ENCODE data around the gene PTPRE. TPM values are rescaled to one million over a fixed set of nuclear protein-coding genes. Genes with fewer than 3 reads are reported as not detected.
"Not testable (repeated sequence)": the region's sequence is repeated elsewhere in the genome, so short reads cannot be mapped to it uniquely, and the experiment has no call there.

Gene PTPRE
- total and polyA plus RNA-seq, 2 donors: 5.7 to 15.9 TPM

DNA sequence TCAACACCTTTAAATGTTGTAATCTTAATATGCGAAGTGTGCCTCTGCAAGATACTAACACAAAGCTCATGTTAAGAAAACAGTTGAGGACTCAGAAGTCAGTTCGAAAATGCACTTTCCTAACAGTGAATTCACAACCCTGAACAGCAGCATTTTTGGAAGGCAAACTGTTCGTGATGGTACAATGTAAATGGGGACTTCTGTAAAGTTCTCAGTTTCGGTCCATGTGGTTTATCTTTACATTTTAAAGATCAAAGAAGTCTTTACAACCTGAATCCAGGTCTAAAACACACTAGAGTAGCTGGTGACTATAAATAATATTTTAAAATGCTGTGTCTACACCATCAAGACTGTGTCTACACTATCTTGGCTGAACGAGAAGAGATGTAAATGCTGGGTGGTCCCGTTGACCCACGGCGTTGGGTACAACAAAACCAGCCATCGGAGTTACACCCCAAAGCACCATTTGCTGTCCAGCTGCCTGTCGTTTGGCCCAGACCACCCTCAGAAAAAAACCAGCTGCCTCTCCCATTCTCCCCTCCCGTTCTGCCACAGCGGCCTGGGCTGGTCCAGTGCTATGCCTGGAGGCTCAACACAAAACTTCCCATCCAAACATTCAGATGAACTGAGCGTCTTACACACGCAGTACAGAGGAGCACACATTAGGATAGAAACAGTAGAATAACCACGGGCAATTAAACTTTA, 176.4 kb downstream of the PTPRE start:
- no peak for DNase-seq (ENCODE audit: extremely low spot score)
- WGBS: 72% methylated on average over 15 of the region's 15 CpGs

DNA sequence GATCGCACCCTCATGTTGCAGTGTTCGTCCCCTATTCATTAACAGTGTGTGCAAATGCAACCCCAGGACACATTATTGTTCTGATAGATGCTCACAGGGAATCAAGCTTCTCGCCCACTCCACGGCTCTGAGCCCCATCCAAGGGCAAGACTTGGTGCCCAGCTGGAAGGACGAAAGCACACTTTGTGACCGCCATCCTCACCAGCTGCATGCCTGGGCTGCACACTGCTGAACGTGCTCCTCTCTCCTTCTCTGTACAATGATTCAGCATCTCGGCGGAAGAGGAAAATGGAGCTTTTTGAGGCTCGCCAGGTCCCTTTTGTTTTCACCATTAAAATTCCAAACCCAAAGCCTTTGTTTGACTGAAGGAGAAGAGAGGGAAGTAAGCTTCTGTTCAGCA, 177.5 kb downstream of the PTPRE start:
- H3K4me1 ChIP-seq (ENCODE audit: insufficient read depth): no peaks in the 10 kb centered on the region
- WGBS: 84% methylated on average over 10 of the region's 10 CpGs
- no peak overlapping the region for H3K27ac ChIP-seq (ENCODE audit: low read depth)
- no peaks in the 10 kb centered on the region for H3K36me3 ChIP-seq (ENCODE audit: insufficient read depth)
- H3K4me3 ChIP-seq (ENCODE audit: low read depth, low read length): no peak overlapping the region
- no peak for DNase-seq (ENCODE audit: extremely low spot score)

More for the DNA sequence above, 176.4 kb downstream of the PTPRE start:
- Histone ChIP-seq H3K4me3 (ENCODE audit: low read depth, low read length) (no peak overlapping the region), H3K36me3 (ENCODE audit: insufficient read depth) (no peaks in the 10 kb centered on the region), H3K27ac (ENCODE audit: low read depth) (no peak overlapping the region), H3K4me1 (ENCODE audit: insufficient read depth) (no peaks in the 10 kb centered on the region)

DNA sequence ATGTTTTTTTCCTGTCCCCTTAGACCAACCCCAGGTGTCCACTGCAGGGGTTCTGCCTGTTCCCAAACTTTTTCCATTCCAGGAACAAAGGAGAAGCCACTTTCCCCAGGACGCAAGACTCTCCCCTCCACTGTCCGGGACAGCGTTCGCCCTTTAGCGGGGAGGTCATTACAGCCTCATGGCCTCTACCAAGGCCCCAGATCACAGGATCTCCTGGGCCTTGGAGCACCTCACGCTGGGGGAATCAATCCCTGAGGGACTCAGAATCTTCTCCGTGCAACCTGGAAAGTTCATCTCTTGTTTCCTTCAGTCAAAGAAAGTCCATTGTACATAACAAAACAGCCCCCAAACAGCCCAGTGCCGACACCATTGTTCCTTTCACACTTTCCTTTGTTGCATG, 178.1 kb downstream of the PTPRE start:
- DNase-seq (ENCODE audit: extremely low spot score): no peak
- Histone ChIP-seq H3K36me3 (ENCODE audit: insufficient read depth) (no peaks in the 10 kb centered on the region), H3K4me1 (ENCODE audit: insufficient read depth) (no peaks in the 10 kb centered on the region), H3K27ac (ENCODE audit: low read depth) (no peak overlapping the region), H3K4me3 (ENCODE audit: low read depth, low read length) (no peak overlapping the region)
- 90% methylated on average over 8 of the region's 8 CpGs for WGBS

DNA sequence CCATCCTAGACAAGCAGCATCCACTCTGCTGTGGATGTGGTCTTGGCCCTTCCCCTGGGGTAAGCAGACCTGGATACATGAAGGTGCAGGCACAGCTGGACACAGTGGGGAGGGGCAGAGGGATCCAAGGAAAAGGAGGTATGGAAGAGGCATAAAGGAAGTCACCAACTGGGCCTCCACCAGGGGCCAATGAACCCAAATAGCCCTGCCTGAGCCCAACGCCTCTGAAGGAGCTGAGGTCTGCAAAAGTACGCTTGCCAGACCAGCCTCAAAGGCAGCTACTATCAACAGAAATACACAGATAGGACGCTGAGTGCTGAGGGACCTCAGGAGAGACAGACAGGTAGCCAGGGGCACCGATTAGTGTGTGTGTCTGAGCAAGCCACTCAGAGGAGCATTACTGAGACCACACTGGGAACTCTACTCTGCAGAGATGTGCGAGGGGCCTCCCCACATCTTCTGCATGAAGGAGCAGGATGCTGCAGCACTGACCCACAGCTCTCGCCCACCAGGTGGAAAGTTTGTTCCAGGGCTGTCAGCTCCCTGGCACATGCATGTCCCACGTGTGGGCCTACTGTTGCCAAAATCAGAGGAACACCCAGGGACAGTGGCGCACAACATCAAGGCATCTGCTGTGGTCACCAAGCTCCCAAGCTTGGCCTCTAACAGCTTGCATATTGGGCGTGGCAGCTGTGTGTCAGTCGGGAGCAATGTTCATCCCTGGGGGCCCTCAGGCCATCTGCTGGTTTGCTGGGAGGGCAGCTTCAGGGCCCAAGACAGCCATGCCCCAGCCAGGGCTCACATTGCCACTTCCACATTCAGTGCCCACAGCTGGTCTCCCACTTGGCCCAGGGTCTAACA, 179.3 kb downstream of the PTPRE start:
- 70% methylated on average over 10 of the region's 10 CpGs for WGBS
- no peak overlapping the region for H3K27ac ChIP-seq (ENCODE audit: low read depth)
- DNase-seq (ENCODE audit: extremely low spot score): no peak
- no peak overlapping the region for H3K4me3 ChIP-seq (ENCODE audit: low read depth, low read length)
- H3K4me1 ChIP-seq (ENCODE audit: insufficient read depth): no peaks in the 10 kb centered on the region
- no peaks in the 10 kb centered on the region for H3K36me3 ChIP-seq (ENCODE audit: insufficient read depth)

DNA sequence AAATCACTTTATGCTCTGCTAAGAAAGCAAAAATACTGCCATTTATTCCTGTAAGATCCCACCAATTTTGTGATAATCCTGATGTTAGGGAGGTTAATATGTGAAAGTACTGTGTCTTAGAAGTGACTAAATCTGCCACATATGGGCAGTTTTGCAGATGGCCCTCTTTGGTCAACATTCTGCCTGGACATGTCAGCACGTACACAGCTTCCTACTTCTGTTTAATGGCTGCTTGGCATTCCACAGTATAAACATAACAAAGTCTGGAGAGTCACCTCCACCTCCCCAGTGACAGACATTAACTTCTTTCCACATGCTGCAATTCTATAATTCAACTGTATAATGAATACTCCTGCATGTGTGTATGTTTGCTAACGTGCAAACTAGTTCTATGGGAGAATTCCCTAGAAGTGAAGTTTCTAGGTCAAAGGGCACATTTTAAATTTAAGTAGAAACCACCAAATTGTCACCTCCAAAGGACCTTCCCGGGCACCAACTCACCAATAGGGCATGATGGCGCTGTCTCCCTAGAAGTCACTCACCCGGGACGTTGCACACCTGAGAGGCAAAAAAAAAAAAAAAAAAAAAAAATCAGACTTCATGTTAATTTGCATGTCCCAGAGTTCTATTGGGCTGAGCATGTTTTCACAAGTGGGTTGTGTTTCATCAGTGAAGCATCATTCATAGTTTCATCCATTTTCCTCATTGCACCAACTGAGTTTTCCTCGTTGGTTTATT, 180.4 kb downstream of the PTPRE start:
- 75% methylated on average over 7 of the region's 7 CpGs for WGBS
- Histone ChIP-seq H3K4me3 (ENCODE audit: low read depth, low read length) (no peak overlapping the region), H3K4me1 (ENCODE audit: insufficient read depth) (no peaks in the 10 kb centered on the region), H3K36me3 (ENCODE audit: insufficient read depth) (no peaks in the 10 kb centered on the region), H3K27ac (ENCODE audit: low read depth) (no peak overlapping the region)
- DNase-seq (ENCODE audit: extremely low spot score): no peak

DNA sequence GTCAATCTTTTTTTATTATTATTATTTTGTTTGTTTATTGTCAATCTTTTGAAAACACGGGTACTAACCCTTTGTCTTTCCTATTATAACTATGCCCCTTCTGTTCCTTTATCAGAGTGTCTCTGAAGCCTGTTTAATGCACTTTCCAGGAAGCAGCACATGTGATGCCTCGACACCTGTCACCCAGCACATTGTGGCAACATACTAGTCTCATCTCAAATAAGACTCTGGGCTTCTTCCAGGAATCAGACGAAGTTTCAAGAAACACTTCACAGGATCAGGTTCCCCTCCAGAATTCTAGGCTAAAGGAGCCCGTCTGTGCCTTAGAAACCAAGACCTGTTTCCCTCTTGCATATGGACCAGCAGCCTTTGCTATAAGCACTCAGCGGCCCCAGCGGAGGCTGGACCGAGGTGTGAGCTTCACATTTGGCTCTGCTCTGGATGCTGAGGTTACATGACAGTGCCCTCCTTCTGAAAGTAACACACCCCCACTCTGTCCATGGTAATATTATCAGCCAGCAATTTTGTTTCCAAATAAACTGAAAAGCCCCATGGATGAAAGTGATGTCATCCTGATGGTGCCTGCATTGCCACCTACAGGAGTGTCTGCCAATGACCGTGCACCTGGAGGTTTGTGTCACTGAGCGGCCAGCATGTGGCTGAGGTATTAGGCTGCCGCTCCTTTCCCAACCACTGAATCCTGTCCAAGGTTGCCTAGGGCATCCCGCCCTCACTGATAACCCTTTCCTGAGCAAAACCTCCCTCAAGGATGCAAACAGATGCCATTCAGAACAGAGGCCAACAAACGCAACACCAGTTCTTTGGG, 181.2 kb downstream of the PTPRE start:
- DNase-seq (ENCODE audit: extremely low spot score): no peak
- Histone ChIP-seq H3K4me1 (ENCODE audit: insufficient read depth) (no peaks in the 10 kb centered on the region), H3K27ac (ENCODE audit: low read depth) (no peak overlapping the region), H3K36me3 (ENCODE audit: insufficient read depth) (no peaks in the 10 kb centered on the region), H3K4me3 (ENCODE audit: low read depth, low read length) (no peak overlapping the region)
- 52% methylated on average over 12 of the region's 12 CpGs for WGBS

DNA sequence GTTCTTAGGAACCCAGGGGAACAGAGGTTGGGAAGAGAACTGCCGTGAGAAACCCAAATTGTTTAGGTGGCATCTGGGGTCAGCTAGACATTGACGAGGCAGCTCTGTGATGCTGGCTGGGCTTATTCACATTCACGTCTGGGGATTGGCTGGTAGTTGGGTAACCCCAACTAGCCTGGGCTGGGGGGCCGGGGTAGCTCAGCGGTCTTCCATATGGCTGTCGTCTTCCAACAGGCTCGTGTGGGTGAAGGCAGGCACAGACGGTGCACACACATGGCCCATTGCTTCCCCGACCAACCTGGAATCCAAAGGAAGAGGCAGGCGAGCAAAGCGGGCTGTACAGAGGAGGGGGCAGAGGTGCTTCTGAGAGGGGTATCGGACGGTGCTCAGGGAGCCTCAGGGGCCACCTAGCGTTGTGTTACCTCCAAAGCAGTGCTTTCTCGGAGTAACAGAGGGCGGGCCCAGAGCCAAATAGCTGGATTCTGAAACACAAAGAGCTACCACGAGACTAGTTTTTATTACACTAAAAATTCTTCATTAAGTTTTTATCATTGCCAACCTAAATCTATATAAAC, 184.8 kb downstream of the PTPRE start:
- 60% methylated on average over 17 of the region's 17 CpGs for WGBS
- H3K4me1 ChIP-seq (ENCODE audit: insufficient read depth): no peaks in the 10 kb centered on the region
- DNase-seq (ENCODE audit: extremely low spot score): no peak
- H3K27ac ChIP-seq (ENCODE audit: low read depth): no peak overlapping the region
- H3K4me3 ChIP-seq (ENCODE audit: low read depth, low read length): no peak overlapping the region
- H3K36me3 ChIP-seq (ENCODE audit: insufficient read depth): no peaks in the 10 kb centered on the region

DNA sequence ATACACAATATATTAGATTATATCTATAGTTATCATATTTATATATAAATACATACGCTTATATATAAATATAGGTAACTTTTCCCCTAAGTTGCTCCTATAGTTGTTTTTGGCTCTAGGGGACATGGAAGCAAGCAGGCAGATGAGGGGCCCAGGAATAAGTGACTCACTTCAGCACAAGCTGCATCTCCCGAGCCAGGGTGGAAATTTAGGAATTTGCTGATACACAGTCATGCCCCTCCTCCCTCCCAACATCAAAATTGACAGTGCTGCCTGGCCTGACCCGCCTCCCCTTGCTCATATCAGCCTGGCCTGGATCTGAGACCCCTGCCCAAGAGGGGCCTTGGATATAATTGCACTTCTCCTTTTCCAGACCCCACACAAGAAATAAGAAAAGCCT, 185.6 kb downstream of the PTPRE start:
- Histone ChIP-seq H3K4me3 (ENCODE audit: low read depth, low read length) (no peak overlapping the region), H3K27ac (ENCODE audit: low read depth) (no peak overlapping the region), H3K36me3 (ENCODE audit: insufficient read depth) (no peaks in the 10 kb centered on the region), H3K4me1 (ENCODE audit: insufficient read depth) (no peaks in the 10 kb centered on the region)
- 77% methylated on average over 3 of the region's 3 CpGs for WGBS
- no peak for DNase-seq (ENCODE audit: extremely low spot score)

DNA sequence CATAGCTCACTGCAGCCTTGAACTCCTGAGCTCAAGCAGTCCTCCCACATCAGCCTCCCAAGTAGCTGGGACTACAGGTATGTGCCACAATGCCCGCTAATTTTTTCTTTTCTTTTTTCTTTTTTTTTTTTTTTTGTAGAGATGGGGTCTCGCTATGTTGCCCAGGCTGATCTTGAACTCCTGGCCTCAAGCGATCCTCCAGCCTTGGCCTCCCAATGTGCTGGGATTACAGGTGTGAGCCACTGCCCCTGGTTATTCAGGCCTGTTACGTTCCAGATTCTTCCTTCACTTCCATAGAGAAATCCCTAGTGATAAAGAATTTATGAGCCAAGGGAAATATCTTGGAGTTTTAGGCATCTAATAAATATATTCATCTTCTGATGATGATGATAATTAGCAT, 187.7 kb downstream of the PTPRE start:
- not testable (repeated sequence) for H3K27ac ChIP-seq (ENCODE audit: low read depth); DNase-seq (ENCODE audit: extremely low spot score); H3K36me3 ChIP-seq (ENCODE audit: insufficient read depth); H3K4me3 ChIP-seq (ENCODE audit: low read depth, low read length); H3K4me1 ChIP-seq (ENCODE audit: insufficient read depth)
- WGBS: 98% methylated on average over 4 of the region's 4 CpGs

DNA sequence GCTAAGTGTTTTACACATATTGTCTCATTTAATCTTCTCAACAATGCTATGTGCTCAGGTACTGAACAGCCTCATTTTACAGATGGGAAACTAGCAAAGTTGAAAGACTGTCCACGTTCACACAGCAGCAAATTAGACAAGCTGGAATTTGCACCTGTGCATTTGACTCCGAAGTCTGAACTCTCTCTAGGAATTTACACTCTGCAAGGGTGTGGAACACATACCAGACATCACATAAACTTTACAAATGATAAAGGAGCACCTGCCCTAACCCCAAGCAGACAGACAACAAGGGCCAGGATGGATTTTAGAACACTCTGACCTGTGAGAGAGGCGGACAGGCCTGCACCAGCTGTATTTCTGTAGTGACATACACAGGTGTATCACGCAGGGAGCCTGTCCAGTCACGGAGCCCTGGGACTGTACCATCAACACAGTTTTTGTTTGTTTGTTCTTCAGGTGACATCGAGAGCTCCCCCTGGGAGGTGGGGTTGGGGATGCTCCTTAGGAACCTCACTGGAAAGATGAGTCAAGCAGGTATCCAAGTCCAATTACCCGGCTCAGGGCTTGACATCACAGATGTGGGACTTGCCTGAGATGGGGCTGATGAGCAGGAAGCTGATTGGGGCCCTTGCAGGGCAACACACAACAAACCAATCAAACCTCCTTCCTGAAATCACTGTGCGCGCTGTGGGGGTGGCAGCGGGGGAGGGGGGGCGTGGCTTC, 188.3 kb downstream of the PTPRE start:
- no peak for DNase-seq (ENCODE audit: extremely low spot score)

DNA sequence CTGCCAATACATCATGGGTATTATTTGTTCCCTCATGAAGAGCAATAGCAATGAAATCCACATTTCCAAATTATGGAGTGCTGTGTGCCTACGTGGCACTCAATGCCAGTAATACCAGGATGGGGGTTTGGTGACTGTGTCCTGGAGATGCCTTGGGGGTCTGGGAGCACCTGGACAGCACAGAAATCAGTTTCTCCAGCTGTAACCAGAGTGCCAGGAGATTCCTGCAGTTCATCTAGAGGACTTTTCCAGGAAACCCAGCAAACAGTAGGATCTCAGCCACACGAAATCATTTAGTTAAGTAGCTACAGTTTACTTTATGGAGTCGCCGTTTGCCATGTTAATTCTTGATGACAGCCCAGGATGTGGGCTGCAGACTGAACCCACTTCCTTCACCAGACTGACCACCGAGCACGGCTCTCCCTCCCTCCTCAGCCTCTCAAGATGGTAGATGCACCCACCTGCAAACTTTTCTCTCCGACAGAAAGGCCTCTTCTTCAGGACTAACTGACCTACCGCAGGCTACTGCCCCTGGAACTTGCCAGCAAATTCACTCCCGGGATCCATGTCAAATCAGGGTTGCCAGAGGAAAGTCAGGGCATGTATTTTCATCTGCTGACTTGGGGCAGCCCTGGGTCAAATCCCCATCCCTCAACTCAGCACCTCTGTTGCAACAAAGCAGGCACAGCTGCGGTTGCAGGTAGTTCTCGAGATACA, 189.0 kb downstream of the PTPRE start:
- Histone ChIP-seq H3K36me3 (ENCODE audit: insufficient read depth) (no peaks in the 10 kb centered on the region), H3K27ac (ENCODE audit: low read depth) (no peak overlapping the region), H3K4me1 (ENCODE audit: insufficient read depth) (no peaks in the 10 kb centered on the region), H3K4me3 (ENCODE audit: low read depth, low read length) (no peak overlapping the region)
- 84% methylated on average over 11 of the region's 11 CpGs for whole genome bisulfite sequencing
- DNase-seq (ENCODE audit: extremely low spot score): no peak

More for the DNA sequence above, 188.3 kb downstream of the PTPRE start:
- H3K4me1 ChIP-seq (ENCODE audit: insufficient read depth): no peaks in the 10 kb centered on the region
- 82% methylated on average over 11 of the region's 11 CpGs for WGBS
- no peaks in the 10 kb centered on the region for H3K36me3 ChIP-seq (ENCODE audit: insufficient read depth)
- no peak overlapping the region for H3K27ac ChIP-seq (ENCODE audit: low read depth)
- no peak overlapping the region for H3K4me3 ChIP-seq (ENCODE audit: low read depth, low read length)
